Hematopoietic multipotent progenitor cell treated with erythropoietin and hydrocortisone succinate and interleukin-3 and kit ligand, for 8 days (in vitro differentiated cells): ENCODE measurements around the gene HAS3.
A peak's percentile ranks its signal among the peaks of the same experiment; 100 is the strongest.
"Not testable (repeated sequence)": the region's sequence is repeated elsewhere in the genome, so short reads cannot be mapped to it uniquely, and the experiment has no call there.

Experiments
- DNase-seq: peaks from one replicate; pipeline ENCODE4 v3.0.0-alpha.2; 2015

Gene HAS3

GRCh38 chr16:69105501-69106361 is at the start of gene HAS3:
HAS3 (plus strand) TSS chr16:69105653; CDS start chr16:69109396, 3,743 bp downstream.
- DNase-seq, result peak; percentile 68

- DNase-seq, result no peak
Measured at GRCh38 chr16:69055980-69056379, 49.5 kb upstream of the HAS3 start.

- DNase-seq, result no peak
Measured at GRCh38 chr16:69056421-69056820, 49.0 kb upstream of the HAS3 start.

- no peak for DNase-seq
Measured at GRCh38 chr16:69057400-69058378, 47.8 kb upstream of the HAS3 start.

GRCh38 chr16:69063491-69063890 is 42.0 kb upstream of the HAS3 start:
- DNase-seq, result not testable (repeated sequence)

- no peak for DNase-seq
Measured at GRCh38 chr16:69064124-69064763, 41.2 kb upstream of the HAS3 start.

GRCh38 chr16:69064764-69065313 is 40.6 kb upstream of the HAS3 start:
- DNase-seq, result no peak

- no peak for DNase-seq
Measured at GRCh38 chr16:69069504-69069903, 35.9 kb upstream of the HAS3 start.

- DNase-seq, result no peak
Measured at GRCh38 chr16:69071036-69071435, 34.4 kb upstream of the HAS3 start.

GRCh38 chr16:69072640-69072974 is 32.8 kb upstream of the HAS3 start:
- DNase-seq, result no peak

GRCh38 chr16:69073181-69073702 is 32.2 kb upstream of the HAS3 start:
- DNase-seq, result no peak

GRCh38 chr16:69077251-69077650 is 28.2 kb upstream of the HAS3 start:
- no peak for DNase-seq

GRCh38 chr16:69078073-69078472 is 27.4 kb upstream of the HAS3 start:
- DNase-seq, result no peak

GRCh38 chr16:69079697-69080096 is 25.8 kb upstream of the HAS3 start:
- no peak for DNase-seq

GRCh38 chr16:69083306-69083941 is 22.0 kb upstream of the HAS3 start:
- DNase-seq, result no peak

- no peak for DNase-seq
Measured at GRCh38 chr16:69084289-69084688, 21.2 kb upstream of the HAS3 start.

- DNase-seq, result no peak
Measured at GRCh38 chr16:69085032-69085695, 20.3 kb upstream of the HAS3 start.

- DNase-seq, result no peak
Measured at GRCh38 chr16:69087161-69087581, 18.3 kb upstream of the HAS3 start.

GRCh38 chr16:69088684-69089083 is 16.8 kb upstream of the HAS3 start:
- DNase-seq, result no peak

GRCh38 chr16:69089091-69089910 is 16.2 kb upstream of the HAS3 start:
- DNase-seq, result peak; percentile 85

- DNase-seq, result no peak
Measured at GRCh38 chr16:69093974-69094373, 11.5 kb upstream of the HAS3 start.
